H1 (cell line): ENCODE results near the gene CHN2. TPM values are rescaled to one million over a fixed set of nuclear protein-coding genes. Genes with fewer than 3 reads are reported as not detected.

Experiments
- BRCA1 ChIP-seq: IDR thresholded peaks from 2 replicates; pipeline ENCODE4 v1.6.1; 2012; ENCODE audit warnings: low read depth, low read length, improper control_type of control experiment
- CBX5 ChIP-seq: fragments of 300-800, 300-1000 bp; sonication (generic); IDR thresholded peaks from 2 replicates; pipeline ENCODE4 v1.7.1; 2016; ENCODE audit warnings: antibody characterized with exemption, low read length, low read depth
- CREB1 ChIP-seq: IDR thresholded peaks from 2 replicates; pipeline ENCODE4 v1.6.1; 2012; ENCODE audit warnings: inconsistent platforms
- GABPA ChIP-seq: IDR thresholded peaks from 2 replicates; pipeline ENCODE4 v1.6.1; 2011; ENCODE audit warnings: mild to moderate bottlenecking, low read length, moderate library complexity, borderline replicate concordance; ENCODE audit not compliant: insufficient read depth
- NRF1 ChIP-seq: IDR thresholded peaks from 2 replicates; pipeline ENCODE4 v1.6.1; 2011; ENCODE audit warnings: mild to moderate bottlenecking, low read depth, low read length, improper control_type of control experiment
- RFX5 ChIP-seq: IDR thresholded peaks from 2 replicates; pipeline ENCODE4 v1.6.1; 2011; ENCODE audit warnings: low read depth, low read length, improper control_type of control experiment, borderline replicate concordance
- RNF2 ChIP-seq: fragments of 200-900, 300-1000 bp; sonication (generic); IDR thresholded peaks from 2 replicates; pipeline ENCODE4 v1.7.1; 2016; ENCODE audit warnings: borderline replicate concordance, low read depth, mild to moderate bottlenecking, antibody characterized with exemption, low read length; ENCODE audit not compliant: poor library complexity, severe bottlenecking; ENCODE audit errors: missing control alignments
- SP4 ChIP-seq: IDR thresholded peaks from 2 replicates; pipeline ENCODE4 v1.6.1; 2012; ENCODE audit warnings: low read length, inconsistent platforms
- TCF12 ChIP-seq: IDR thresholded peaks from 2 replicates; pipeline ENCODE4 v1.6.1; 2011; ENCODE audit warnings: low read depth, mild to moderate bottlenecking, low read length
- YY1 ChIP-seq: IDR thresholded peaks from 2 replicates; pipeline ENCODE4 v1.6.1; 2011; ENCODE audit warnings: low read depth, mild to moderate bottlenecking, low read length
- polyA plus RNA-seq, 7 experiments: library from polyadenylated mRNA; depleted of rRNA in 3 of 7; stranded (reverse) in 5 of 7; unstranded in 2 of 7; fragments of >200 nt in 5 of 7; fragments of 200-250 nt in 2 of 7; gene quantifications; 1 replicate in 5 of 7; 2 replicates in 1 of 7; 4 replicates in 1 of 7; pipeline versions ENCODE4 v1.2.1 to v1.2.3, GENCODE V29; 2011 to 2013; ENCODE audit warnings: missing spikeins in 2 of 7, mixed read lengths in 2 of 7
- total RNA-seq: library from RNA; stranded (reverse); fragmentation: NEBNext Ultra II Directional; extraction: Animal tissue kit (Norgen Biotek cat#: 25700); gene quantifications from 2 replicates; pipeline ENCODE4 v1.2.1, GENCODE V29; 2021
- TF ChIP-seq, protein P1 (sequence below): fragments of 300-600 bp; sonication (generic); IDR thresholded peaks from 2 replicates; pipeline ENCODE4 v1.7.1; 2012; ENCODE audit warnings: low read length, moderate library complexity, mild to moderate bottlenecking, inconsistent platforms; ENCODE audit not compliant: insufficient replicate concordance
- TF ChIP-seq, protein P2 (sequence below): IDR thresholded peaks from 2 replicates; pipeline ENCODE4 v1.6.1; 2011; ENCODE audit warnings: low read depth, mild to moderate bottlenecking, low read length; ENCODE audit not compliant: insufficient read depth

Gene CHN2
- total and polyA plus RNA-seq, 2 of the 8 experiments (the other 6 are each of a cell fraction or from before 2014, with no cell fraction given): 2.9 to 4.8 TPM

DNA sequence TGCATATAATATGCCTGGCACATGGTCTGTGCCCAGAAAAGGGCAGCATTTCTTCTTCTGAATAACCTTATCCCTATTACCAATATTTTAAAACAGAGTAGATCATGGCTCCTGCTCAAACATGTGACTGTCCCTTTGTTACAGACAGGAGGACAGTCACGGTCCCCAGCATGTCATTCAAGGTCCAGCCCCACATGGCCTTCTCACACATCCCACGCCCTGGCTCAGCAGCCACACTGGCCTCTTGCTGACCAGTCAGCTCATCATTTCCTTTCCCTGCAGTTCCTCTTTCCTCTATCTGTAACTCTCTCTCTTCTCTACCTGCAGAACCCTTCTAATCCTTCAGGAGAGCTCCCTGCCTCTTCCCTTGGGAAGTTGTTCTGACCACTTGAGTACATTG lies 167.8 kb downstream of the CHN2 start (continued):
- TF ChIP-seq, protein P1, sequence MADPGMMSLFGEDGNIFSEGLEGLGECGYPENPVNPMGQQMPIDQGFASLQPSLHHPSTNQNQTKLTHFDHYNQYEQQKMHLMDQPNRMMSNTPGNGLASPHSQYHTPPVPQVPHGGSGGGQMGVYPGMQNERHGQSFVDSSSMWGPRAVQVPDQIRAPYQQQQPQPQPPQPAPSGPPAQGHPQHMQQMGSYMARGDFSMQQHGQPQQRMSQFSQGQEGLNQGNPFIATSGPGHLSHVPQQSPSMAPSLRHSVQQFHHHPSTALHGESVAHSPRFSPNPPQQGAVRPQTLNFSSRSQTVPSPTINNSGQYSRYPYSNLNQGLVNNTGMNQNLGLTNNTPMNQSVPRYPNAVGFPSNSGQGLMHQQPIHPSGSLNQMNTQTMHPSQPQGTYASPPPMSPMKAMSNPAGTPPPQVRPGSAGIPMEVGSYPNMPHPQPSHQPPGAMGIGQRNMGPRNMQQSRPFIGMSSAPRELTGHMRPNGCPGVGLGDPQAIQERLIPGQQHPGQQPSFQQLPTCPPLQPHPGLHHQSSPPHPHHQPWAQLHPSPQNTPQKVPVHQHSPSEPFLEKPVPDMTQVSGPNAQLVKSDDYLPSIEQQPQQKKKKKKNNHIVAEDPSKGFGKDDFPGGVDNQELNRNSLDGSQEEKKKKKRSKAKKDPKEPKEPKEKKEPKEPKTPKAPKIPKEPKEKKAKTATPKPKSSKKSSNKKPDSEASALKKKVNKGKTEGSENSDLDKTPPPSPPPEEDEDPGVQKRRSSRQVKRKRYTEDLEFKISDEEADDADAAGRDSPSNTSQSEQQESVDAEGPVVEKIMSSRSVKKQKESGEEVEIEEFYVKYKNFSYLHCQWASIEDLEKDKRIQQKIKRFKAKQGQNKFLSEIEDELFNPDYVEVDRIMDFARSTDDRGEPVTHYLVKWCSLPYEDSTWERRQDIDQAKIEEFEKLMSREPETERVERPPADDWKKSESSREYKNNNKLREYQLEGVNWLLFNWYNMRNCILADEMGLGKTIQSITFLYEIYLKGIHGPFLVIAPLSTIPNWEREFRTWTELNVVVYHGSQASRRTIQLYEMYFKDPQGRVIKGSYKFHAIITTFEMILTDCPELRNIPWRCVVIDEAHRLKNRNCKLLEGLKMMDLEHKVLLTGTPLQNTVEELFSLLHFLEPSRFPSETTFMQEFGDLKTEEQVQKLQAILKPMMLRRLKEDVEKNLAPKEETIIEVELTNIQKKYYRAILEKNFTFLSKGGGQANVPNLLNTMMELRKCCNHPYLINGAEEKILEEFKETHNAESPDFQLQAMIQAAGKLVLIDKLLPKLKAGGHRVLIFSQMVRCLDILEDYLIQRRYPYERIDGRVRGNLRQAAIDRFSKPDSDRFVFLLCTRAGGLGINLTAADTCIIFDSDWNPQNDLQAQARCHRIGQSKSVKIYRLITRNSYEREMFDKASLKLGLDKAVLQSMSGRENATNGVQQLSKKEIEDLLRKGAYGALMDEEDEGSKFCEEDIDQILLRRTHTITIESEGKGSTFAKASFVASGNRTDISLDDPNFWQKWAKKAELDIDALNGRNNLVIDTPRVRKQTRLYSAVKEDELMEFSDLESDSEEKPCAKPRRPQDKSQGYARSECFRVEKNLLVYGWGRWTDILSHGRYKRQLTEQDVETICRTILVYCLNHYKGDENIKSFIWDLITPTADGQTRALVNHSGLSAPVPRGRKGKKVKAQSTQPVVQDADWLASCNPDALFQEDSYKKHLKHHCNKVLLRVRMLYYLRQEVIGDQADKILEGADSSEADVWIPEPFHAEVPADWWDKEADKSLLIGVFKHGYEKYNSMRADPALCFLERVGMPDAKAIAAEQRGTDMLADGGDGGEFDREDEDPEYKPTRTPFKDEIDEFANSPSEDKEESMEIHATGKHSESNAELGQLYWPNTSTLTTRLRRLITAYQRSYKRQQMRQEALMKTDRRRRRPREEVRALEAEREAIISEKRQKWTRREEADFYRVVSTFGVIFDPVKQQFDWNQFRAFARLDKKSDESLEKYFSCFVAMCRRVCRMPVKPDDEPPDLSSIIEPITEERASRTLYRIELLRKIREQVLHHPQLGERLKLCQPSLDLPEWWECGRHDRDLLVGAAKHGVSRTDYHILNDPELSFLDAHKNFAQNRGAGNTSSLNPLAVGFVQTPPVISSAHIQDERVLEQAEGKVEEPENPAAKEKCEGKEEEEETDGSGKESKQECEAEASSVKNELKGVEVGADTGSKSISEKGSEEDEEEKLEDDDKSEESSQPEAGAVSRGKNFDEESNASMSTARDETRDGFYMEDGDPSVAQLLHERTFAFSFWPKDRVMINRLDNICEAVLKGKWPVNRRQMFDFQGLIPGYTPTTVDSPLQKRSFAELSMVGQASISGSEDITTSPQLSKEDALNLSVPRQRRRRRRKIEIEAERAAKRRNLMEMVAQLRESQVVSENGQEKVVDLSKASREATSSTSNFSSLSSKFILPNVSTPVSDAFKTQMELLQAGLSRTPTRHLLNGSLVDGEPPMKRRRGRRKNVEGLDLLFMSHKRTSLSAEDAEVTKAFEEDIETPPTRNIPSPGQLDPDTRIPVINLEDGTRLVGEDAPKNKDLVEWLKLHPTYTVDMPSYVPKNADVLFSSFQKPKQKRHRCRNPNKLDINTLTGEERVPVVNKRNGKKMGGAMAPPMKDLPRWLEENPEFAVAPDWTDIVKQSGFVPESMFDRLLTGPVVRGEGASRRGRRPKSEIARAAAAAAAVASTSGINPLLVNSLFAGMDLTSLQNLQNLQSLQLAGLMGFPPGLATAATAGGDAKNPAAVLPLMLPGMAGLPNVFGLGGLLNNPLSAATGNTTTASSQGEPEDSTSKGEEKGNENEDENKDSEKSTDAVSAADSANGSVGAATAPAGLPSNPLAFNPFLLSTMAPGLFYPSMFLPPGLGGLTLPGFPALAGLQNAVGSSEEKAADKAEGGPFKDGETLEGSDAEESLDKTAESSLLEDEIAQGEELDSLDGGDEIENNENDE: no peak
- TF ChIP-seq CREB1: no peak
- TF ChIP-seq RFX5: no peak
- TF ChIP-seq, protein P2, sequence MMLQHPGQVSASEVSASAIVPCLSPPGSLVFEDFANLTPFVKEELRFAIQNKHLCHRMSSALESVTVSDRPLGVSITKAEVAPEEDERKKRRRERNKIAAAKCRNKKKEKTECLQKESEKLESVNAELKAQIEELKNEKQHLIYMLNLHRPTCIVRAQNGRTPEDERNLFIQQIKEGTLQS: no peak
- TF ChIP-seq CBX5: no peak
- no peak for TF ChIP-seq NRF1
- TF ChIP-seq GABPA: no peak
- no peak for TF ChIP-seq TCF12
- TF ChIP-seq YY1: no peak
- TF ChIP-seq SP4: no peak
- TF ChIP-seq RNF2: no peak
- no peak for TF ChIP-seq BRCA1
